HepG2 (cell line): ENCODE measurements around the gene OR52N2. TPM values are rescaled to one million over a fixed set of nuclear protein-coding genes. Genes with fewer than 3 reads are reported as not detected.

Experiments used
- ATAC-seq: fragments of 200-7000 bp; cut with Tn5 transposase; 3 replicates; pipeline ENCODE4 v1.9.1; 2020; ENCODE audit warnings: mild to moderate bottlenecking, moderate library complexity
- BruUV-seq: library from RNA; stranded (reverse); fragments of 400-500 nt; replicated peaks from 2 replicates; lab custom pipeline; 2021; lab: Mats Ljungman, UMichigan
- CTCF ChIA-PET: fragments of 300-600 bp; formaldehyde crosslinking; extraction: SDS; loops from one replicate; lab custom pipeline; 2021; ENCODE audit warnings: low total read pairs, inconsistent platforms, low intra/inter-chr PET ratio; lab: Yijun Ruan, JAX
- POLR2A ChIA-PET: fragments of 350-600 bp; sonication (Branson Sonifier 250); formaldehyde crosslinking; loops from one replicate; lab custom pipeline; 2020; ENCODE audit warnings: antibody characterized with exemption, inconsistent platforms; lab: Yijun Ruan, JAX
- DNase-seq: peaks from one replicate; pipeline ENCODE4 v3.0.0-alpha.2; 2015; ENCODE audit warnings: low spot score
- FAIRE-seq: peaks from 3 replicates; lab custom pipeline; 2011; peaks lifted over from hg19 to GRCh38; lab: Jason Lieb, UNC
- H2AFZ ChIP-seq: one replicate; pipeline ENCODE4 v1.6.1; 2011; ENCODE audit warnings: low read length, inconsistent platforms
- H3K27ac ChIP-seq: fragments of 300-600 bp; 3 replicates; pipeline ENCODE4 v1.8.0; 2011; ENCODE audit warnings: mixed run types, mild to moderate bottlenecking, mixed read lengths, low read length, inconsistent platforms; ENCODE audit not compliant: insufficient read depth; ENCODE audit errors: extremely low read length
- H3K27me3 ChIP-seq, 2 experiments: fragments of 200-600 bp in 1 of 2; 2 replicates in 1 of 2; 3 replicates in 1 of 2; pipeline versions ENCODE4 v1.6.0 to v1.8.0; 2011; ENCODE audit warnings: low read length in 2 of 2, mild to moderate bottlenecking in 2 of 2, moderate library complexity in 2 of 2, inconsistent platforms in 1 of 2; ENCODE audit not compliant: insufficient read depth in 2 of 2, control insufficient read depth in 1 of 2
- H3K36me3 ChIP-seq, 2 experiments: fragments of 200-600 bp in 1 of 2; replicated peaks in 1 of 2; 2 replicates in 1 of 2; 3 replicates in 1 of 2; pipeline versions ENCODE4 v1.5.1 to v1.8.0; 2011; ENCODE audit warnings: low read length in 2 of 2, inconsistent platforms in 1 of 2; ENCODE audit not compliant: insufficient read depth in 2 of 2, control insufficient read depth in 1 of 2
- H3K4me1 ChIP-seq: 2 replicates; pipeline ENCODE4 v1.5.1; 2012; ENCODE audit warnings: low read length, inconsistent platforms; ENCODE audit not compliant: insufficient read depth
- H3K4me2 ChIP-seq: 2 replicates; pipeline ENCODE4 v1.6.0; 2011; ENCODE audit warnings: low read depth, low read length, inconsistent platforms
- H3K4me3 ChIP-seq, 3 experiments: fragments of 200-600 bp in 1 of 3; sonication (generic), shearing (Covaris generic) in 1 of 3; replicated peaks in 1 of 3; 2 replicates each; pipeline ENCODE4 v1.5.1; 2011 to 2016; ENCODE audit warnings: low read length in 3 of 3, inconsistent platforms in 2 of 3, low read depth in 2 of 3, mild to moderate bottlenecking in 2 of 3, control low read depth in 1 of 3, mixed read lengths in 1 of 3; ENCODE audit not compliant: insufficient read depth in 1 of 3
- H3K79me2 ChIP-seq: one replicate; pipeline ENCODE4 v1.6.1; 2011; ENCODE audit warnings: low read length, inconsistent platforms; ENCODE audit not compliant: insufficient read depth
- H3K9ac ChIP-seq: 2 replicates; pipeline ENCODE4 v1.6.0; 2011; ENCODE audit warnings: mild to moderate bottlenecking, low read depth, low read length, inconsistent platforms; ENCODE audit not compliant: insufficient read depth
- H3K9me3 ChIP-seq: 2 replicates; pipeline ENCODE4 v1.5.1; 2012; ENCODE audit warnings: mild to moderate bottlenecking, low read length
- H4K20me1 ChIP-seq: 2 replicates; pipeline ENCODE4 v1.6.0; 2011; ENCODE audit warnings: inconsistent platforms, mild to moderate bottlenecking, low read length, moderate library complexity; ENCODE audit not compliant: insufficient read depth
- IRF2 ChIP-seq: IDR thresholded peaks from 2 replicates; pipeline ENCODE4 v1.6.1; 2018; ENCODE audit warnings: missing genetic modification reagents, missing compliant biosample characterization
- MIXL1 ChIP-seq: IDR thresholded peaks from 2 replicates; pipeline ENCODE4 v1.6.1; 2016
- MTF2 ChIP-seq: sonication (generic); formaldehyde crosslinking; IDR thresholded peaks from 2 replicates; pipeline ENCODE4 v1.5.0; 2020; ENCODE audit warnings: missing genetic modification reagents, borderline replicate concordance
- MXD4 ChIP-seq: IDR thresholded peaks from 2 replicates; pipeline ENCODE4 v1.6.1; 2016; ENCODE audit warnings: mild to moderate bottlenecking, missing biosample characterization, missing genetic modification reagents
- MYNN ChIP-seq: sonication (generic); formaldehyde crosslinking; IDR thresholded peaks from 2 replicates; pipeline ENCODE4 v1.4.0; 2020; ENCODE audit warnings: mild to moderate bottlenecking, low read depth, missing genetic modification reagents
- NBN ChIP-seq: fragments of 450-650 bp; conservative IDR thresholded peaks from 2 replicates; pipeline ENCODE4 v1.6.1; 2017
- TBP ChIP-seq: sonication (generic); formaldehyde crosslinking; IDR thresholded peaks from 2 replicates; pipeline ENCODE4 v1.5.0; 2020; ENCODE audit warnings: missing genetic modification reagents
- ZBTB7B ChIP-seq: sonication (generic); formaldehyde crosslinking; IDR thresholded peaks from 2 replicates; pipeline ENCODE4 v1.4.0; 2020; ENCODE audit warnings: missing genetic modification reagents
- ZNF354B ChIP-seq: sonication (generic); formaldehyde crosslinking; IDR thresholded peaks from 2 replicates; pipeline ENCODE4 v1.8.0; 2022; ENCODE audit warnings: mild to moderate bottlenecking, missing genetic modification reagents
- ZSCAN21 ChIP-seq: sonication (generic); formaldehyde crosslinking; IDR thresholded peaks from 2 replicates; pipeline ENCODE4 v1.8.0; 2022; ENCODE audit warnings: mild to moderate bottlenecking, missing genetic modification reagents, moderate library complexity, borderline replicate concordance
- WGBS: methylation state at CpG from one replicate; pipeline ENCODE4 v1.1.6; 2017; ENCODE audit warnings: low lambda C conversion rate; 5-methylcytosine and 5-hydroxymethylcytosine counted together
- in situ Hi-C: cut with HindIII; loops from 2 replicates; pipeline ENCODE4 v1.10.0; 2017; ENCODE audit warnings: low pct_unique_long_range_greater_than_20kb; ENCODE audit not compliant: extremely low pct_ligation_motif_present
- intact Hi-C: fragments of 100-400 bp; cut with micrococcal nuclease; formaldehyde crosslinking; loops from one replicate; pipeline ENCODE4 v1.10.0; 2022; ENCODE audit not compliant: unreplicated experiment
- polyA plus RNA-seq, 8 experiments: library from polyadenylated mRNA; depleted of rRNA in 3 of 8; stranded (reverse) in 7 of 8; unstranded in 1 of 8; fragments of >200 nt; fragmentation: Illumina TruSeq in 4 of 8; extraction: Trizol in 4 of 8; gene quantifications; 2 replicates each; pipeline versions ENCODE4 v1.2.1 to v1.2.3, GENCODE V29; 2011 to 2016; ENCODE audit warnings: low read depth in 4 of 8, missing spikeins in 1 of 8, mixed read lengths in 1 of 8; ENCODE audit not compliant: insufficient read depth in 1 of 8
- total RNA-seq, 5 experiments: library from RNA; depleted of rRNA; stranded (reverse); fragments of >200 nt; fragmentation: Illumina TruSeq; extraction: Trizol; gene quantifications; 2 replicates each; pipeline ENCODE4 v1.2.3, GENCODE V29; 2016; ENCODE audit warnings: low read depth in 1 of 5
- TF ChIP-seq, protein P1 (sequence below): sonication (generic); formaldehyde crosslinking; IDR thresholded peaks from 2 replicates; pipeline ENCODE4 v1.5.1; 2020; ENCODE audit warnings: mild to moderate bottlenecking, missing genetic modification reagents, moderate library complexity
- TF ChIP-seq, protein P2 (sequence below): sonication (generic); formaldehyde crosslinking; IDR thresholded peaks from 2 replicates; pipeline ENCODE4 v1.4.0; 2020; ENCODE audit warnings: missing genetic modification reagents, mild to moderate bottlenecking, borderline replicate concordance

OR52N2 gene
- total and polyA plus RNA-seq, 2 of the 13 experiments (the other 11 are each of a cell fraction or from before 2014, with no cell fraction given) = not detected

DNA sequence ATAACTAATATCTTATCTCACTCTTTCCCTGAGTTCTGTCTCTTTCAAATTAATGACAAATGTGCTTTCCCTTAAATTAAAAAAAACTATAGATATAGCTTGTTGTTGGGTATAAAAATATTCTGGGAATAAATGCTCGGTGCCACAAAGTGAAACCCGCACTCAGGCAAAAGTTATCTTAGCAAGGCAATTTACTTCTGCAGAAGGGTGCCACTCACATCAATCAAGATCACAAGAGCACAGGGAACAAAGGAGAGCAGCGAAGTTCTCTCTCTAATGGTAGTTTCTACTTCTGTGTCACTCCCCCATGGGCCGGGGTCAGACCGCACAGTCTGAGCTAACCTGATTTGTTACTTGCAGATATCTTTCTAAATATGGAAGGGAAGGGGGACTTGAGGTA lies 4.7 kb upstream of the OR52N2 start:
- DNase-seq (no peak), ATAC-seq (no peak), FAIRE-seq (no peak)
- Histone ChIP-seq H2AFZ (no peak overlapping the region), H3K4me2 (no peak overlapping the region), H3K27ac (no peak overlapping the region), H3K27me3 (peaks cover 0 to 21% of the 10 kb centered on the region in 2 experiments; a peak in 4 of 5 replicates), H3K4me3 (no peak overlapping the region), H3K36me3 (no peaks in the 10 kb centered on the region), H4K20me1 (no peaks in the 10 kb centered on the region), H3K79me2 (no peaks in the 10 kb centered on the region), H3K9ac (no peak overlapping the region), H3K9me3 (no peaks in the 10 kb centered on the region), H3K4me1 (peaks cover 16% of the 10 kb centered on the region)
- CTCF ChIA-PET = interaction anchor here (1.0 kb wide), 1 partner anchor 328 kb away, joined by 3 read pairs; no protein-coding TSS in a partner anchor
- no peak for TF ChIP-seq MTF2 (CRISPR knock-in tag)
- in situ Hi-C loops (loop anchor here (10.0 kb wide), 1 partner anchor 119 kb away; the partner anchor contains the start of genes TRIM22 and TRIM5), intact Hi-C loops (no loop called here)
- no TSS peak for BruUV-seq
- WGBS = 58% methylated on average over 5 of the region's 5 CpGs
- POLR2A ChIA-PET = no interaction called here

DNA sequence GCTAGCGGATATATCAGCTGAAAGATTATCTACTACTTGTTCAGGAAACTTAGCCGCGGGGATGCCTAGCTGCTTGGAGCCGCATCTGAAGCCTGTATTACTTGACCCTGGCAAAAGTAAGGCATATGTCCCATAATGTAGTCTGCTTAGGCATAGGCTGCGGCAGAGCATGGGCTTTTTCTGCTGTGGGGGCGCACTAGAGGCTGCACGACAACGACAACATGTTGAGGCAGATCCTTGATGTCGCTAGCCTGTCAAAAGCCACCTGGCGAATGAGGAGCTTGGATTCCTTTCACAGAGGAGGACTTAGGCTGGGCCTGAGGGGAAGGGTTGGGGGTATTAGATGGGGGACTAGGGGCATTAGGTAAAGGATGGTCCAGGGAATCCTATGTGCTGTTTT lies 1.1 kb upstream of the OR52N2 start:
- in situ Hi-C loops = loop anchor here (5.0 to 10.0 kb wide), 3 partner anchors 123 to 330 kb away; partner anchors contain the start of genes TRIM22 and TRIM5
- Histone ChIP-seq H3K36me3 (no peaks in the 10 kb centered on the region), H3K4me1 (peaks cover 18% of the 10 kb centered on the region), H3K4me3 (no peak overlapping the region), H3K4me2 (peak overlapping the region; percentile 43; the same call in 1 of the 2 replicates), H3K27ac (no peak overlapping the region), H3K79me2 (no peaks in the 10 kb centered on the region), H3K9me3 (no peaks in the 10 kb centered on the region), H3K27me3 (peaks cover 1 to 25% of the 10 kb centered on the region in 2 experiments; a peak in 4 of 5 replicates), H2AFZ (no peak overlapping the region), H4K20me1 (no peaks in the 10 kb centered on the region), H3K9ac (no peak overlapping the region)
- intact Hi-C loops = no loop called here
- FAIRE-seq (no peak), DNase-seq (peak; percentile 8), ATAC-seq (peak; percentile 84)
- no TSS peak for BruUV-seq
- 25% methylated on average over 6 of the region's 10 CpGs for WGBS
- ChIA-PET POLR2A (no interaction called here), CTCF (interaction anchor here (0.8 to 3.1 kb wide), 4 partner anchors 207 to 683 kb away, joined by 3 to 37 read pairs (median 20); no protein-coding TSS in a partner anchor)
- TF ChIP-seq, protein P1, sequence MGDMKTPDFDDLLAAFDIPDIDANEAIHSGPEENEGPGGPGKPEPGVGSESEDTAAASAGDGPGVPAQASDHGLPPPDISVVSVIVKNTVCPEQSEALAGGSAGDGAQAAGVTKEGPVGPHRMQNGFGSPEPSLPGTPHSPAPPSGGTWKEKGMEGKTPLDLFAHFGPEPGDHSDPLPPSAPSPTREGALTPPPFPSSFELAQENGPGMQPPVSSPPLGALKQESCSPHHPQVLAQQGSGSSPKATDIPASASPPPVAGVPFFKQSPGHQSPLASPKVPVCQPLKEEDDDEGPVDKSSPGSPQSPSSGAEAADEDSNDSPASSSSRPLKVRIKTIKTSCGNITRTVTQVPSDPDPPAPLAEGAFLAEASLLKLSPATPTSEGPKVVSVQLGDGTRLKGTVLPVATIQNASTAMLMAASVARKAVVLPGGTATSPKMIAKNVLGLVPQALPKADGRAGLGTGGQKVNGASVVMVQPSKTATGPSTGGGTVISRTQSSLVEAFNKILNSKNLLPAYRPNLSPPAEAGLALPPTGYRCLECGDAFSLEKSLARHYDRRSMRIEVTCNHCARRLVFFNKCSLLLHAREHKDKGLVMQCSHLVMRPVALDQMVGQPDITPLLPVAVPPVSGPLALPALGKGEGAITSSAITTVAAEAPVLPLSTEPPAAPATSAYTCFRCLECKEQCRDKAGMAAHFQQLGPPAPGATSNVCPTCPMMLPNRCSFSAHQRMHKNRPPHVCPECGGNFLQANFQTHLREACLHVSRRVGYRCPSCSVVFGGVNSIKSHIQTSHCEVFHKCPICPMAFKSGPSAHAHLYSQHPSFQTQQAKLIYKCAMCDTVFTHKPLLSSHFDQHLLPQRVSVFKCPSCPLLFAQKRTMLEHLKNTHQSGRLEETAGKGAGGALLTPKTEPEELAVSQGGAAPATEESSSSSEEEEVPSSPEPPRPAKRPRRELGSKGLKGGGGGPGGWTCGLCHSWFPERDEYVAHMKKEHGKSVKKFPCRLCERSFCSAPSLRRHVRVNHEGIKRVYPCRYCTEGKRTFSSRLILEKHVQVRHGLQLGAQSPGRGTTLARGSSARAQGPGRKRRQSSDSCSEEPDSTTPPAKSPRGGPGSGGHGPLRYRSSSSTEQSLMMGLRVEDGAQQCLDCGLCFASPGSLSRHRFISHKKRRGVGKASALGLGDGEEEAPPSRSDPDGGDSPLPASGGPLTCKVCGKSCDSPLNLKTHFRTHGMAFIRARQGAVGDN = no peak
- TF ChIP-seq ZBTB7B (no peak), IRF2 (CRISPR knock-in tag) (no peak), NBN (no peak), TBP (CRISPR knock-in tag) (no peak), MYNN (no peak), MXD4 (CRISPR knock-in tag) (no peak), ZSCAN21 (CRISPR knock-in tag) (no peak), ZNF354B (CRISPR knock-in tag) (no peak), MIXL1 (CRISPR knock-in tag) (no peak)
- TF ChIP-seq, protein P2, sequence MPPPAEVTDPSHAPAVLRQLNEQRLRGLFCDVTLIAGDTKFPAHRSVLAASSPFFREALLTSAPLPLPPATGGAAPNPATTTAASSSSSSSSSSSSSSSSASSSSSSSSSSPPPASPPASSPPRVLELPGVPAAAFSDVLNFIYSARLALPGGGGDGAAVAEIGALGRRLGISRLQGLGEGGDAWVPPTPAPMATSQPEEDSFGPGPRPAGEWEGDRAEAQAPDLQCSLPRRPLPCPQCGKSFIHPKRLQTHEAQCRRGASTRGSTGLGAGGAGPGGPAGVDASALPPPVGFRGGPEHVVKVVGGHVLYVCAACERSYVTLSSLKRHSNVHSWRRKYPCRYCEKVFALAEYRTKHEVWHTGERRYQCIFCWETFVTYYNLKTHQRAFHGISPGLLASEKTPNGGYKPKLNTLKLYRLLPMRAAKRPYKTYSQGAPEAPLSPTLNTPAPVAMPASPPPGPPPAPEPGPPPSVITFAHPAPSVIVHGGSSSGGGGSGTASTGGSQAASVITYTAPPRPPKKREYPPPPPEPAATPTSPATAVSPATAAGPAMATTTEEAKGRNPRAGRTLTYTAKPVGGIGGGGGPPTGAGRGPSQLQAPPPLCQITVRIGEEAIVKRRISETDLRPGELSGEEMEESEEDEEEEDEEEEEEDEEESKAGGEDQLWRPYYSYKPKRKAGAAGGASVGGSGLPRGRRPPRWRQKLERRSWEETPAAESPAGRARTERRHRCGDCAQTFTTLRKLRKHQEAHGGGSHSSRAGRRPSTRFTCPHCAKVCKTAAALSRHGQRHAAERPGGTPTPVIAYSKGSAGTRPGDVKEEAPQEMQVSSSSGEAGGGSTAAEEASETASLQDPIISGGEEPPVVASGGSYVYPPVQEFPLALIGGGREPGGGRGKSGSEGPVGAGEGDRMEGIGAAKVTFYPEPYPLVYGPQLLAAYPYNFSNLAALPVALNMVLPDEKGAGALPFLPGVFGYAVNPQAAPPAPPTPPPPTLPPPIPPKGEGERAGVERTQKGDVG (CRISPR knock-in tag) = no peak
